ENCODE measurements around the gene DVL1.

The DVL1 gene

GRCh38 chr1:1307923-1308755, 41.1 kb downstream of the DVL1 start, which contains the start of the genes ACAP3 and PUSL1:
Gene ACAP3 (minus strand): TSS chr1:1307930. CDS start chr1:1307815, 115 bp downstream.
Gene PUSL1 (plus strand): TSS chr1:1308597. CDS start chr1:1308644, 47 bp downstream.
- TF ChIP-seq, protein P1, sequence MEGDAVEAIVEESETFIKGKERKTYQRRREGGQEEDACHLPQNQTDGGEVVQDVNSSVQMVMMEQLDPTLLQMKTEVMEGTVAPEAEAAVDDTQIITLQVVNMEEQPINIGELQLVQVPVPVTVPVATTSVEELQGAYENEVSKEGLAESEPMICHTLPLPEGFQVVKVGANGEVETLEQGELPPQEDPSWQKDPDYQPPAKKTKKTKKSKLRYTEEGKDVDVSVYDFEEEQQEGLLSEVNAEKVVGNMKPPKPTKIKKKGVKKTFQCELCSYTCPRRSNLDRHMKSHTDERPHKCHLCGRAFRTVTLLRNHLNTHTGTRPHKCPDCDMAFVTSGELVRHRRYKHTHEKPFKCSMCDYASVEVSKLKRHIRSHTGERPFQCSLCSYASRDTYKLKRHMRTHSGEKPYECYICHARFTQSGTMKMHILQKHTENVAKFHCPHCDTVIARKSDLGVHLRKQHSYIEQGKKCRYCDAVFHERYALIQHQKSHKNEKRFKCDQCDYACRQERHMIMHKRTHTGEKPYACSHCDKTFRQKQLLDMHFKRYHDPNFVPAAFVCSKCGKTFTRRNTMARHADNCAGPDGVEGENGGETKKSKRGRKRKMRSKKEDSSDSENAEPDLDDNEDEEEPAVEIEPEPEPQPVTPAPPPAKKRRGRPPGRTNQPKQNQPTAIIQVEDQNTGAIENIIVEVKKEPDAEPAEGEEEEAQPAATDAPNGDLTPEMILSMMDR (IDR thresholded peaks at IDR 0.05), result no peak

- TF ChIP-seq, protein P1 (IDR thresholded peaks at IDR 0.05), result no peak
These were observed 41.8 kb downstream of the DVL1 start for GRCh38 chr1:1307261-1307922.

DNA sequence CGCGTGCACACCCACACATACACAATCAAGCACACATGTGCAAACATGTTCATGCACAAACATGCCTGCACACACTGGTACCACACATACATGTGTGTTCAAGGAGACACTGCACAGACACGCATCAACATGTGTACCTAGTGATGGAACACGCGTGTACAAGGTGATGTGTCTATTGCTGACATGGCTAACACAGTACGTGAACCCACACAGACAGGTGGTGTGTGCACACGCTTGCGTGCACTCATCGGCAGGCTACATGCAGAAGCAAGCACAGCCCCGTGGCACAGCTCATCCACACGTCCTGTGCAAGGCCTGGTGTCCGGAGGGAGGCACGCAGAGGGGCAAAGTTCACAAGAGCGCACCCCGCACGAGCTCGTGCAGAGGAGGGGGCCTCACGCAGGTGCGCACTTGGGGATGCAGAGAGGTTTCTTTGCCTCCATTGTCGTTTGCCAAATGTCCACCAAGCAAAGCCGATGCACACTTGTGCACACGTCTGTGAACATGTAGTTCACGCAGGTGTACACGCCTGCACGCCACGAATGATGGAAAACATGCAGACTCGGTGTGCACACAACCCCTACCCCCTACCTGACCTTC, 42.5 kb downstream of the DVL1 start:
- TF ChIP-seq, protein P1 (IDR thresholded peaks at IDR 0.05), result no peak

GRCh38 chr1:1306070-1306660, 43.1 kb downstream of the DVL1 start:
- TF ChIP-seq, protein P1 (IDR thresholded peaks at IDR 0.05), result no peak

DNA sequence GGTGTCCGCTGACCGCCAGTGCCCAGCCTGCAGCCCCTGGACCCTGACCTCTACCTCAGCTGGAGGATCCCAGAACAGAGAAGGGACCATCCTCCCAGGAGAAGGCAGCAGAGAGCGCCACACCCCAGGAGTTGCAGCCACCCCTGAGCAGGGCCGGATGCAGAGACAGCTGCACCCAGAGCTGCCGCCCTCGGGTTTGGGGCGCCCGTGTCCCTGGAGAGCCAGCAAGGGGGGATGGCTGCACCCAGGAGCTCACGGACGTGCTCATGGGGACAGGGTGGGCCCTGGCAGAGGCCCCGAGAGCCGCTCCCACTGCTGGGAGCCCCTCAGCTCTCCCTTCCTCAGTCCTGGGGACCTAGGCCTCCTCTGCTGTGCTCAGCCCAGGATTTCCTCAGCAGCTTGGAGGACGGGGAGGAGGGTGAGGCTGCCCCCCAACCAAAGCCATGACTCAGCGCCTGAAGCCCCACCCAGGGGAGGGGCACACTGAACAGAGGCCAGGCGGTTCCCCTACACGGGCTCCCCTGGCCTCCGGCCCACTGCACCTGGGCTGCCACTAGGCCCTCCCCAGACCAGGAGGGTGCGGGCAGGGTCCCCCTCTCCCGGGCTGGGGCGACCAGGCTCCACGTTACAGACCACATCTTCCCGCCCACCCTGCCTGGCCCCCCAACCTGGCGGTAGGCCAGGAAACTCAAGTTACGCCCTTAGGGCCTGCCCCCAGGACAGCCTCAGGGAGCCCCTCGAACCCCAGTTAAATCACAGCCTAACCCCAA, 43.7 kb downstream of the DVL1 start:
- TF ChIP-seq, protein P1 (IDR thresholded peaks at IDR 0.05), result no peak

DNA sequence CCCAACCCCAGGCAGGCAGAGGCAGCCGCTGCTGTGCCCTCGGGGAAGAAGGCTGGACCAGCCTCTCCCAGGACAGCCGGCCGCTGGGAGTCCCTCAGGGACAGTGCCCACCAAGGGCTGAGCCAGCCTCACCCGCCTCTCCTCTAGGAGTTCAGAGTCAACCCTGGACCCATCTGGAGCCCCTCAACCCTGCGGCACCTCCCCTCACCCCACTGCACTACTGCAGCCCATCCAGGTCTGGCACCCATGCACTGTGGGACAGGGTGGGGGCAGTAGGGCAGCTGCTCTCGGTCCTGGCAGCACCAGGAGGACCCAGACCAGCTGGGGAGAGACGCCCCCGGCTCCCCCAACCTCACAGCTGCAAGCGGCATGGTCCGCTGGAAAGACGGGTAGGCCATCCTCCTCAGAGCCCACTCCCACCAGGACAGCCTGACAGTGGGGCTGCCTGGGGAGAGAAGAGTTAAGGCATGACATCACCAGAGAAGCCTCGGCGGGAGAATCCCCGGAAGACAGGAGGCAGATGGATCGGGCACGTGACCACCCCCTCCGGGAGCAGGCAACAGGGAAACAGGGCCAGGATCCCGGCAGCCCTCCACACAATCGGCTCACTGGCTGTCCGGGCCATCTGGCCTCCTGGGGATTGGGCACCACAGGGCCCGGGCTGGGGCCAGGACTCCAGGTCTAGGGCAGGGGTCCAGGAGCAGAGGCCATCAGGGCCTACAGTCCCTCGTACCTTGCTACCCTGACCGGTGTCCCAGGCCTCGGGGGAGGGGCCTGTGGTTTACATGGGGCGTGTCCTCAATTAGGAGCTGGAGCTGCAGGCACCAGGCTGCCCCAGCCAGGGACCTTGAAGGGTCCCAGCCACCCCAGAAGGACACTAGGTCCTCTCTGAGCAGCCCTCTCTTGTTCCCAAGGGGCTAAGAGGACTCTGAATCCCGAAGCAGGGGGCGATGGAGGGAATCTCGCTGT, 44.6 kb downstream of the DVL1 start:
- TF ChIP-seq, protein P1 (IDR thresholded peaks at IDR 0.05), result no peak

All from LNCAP (cell line).